Transverse colon (tissue), 4 donors: Measurements from ENCODE around the gene SH3GLB2. TPM values are rescaled to one million over a fixed set of nuclear protein-coding genes. Genes with fewer than 3 reads are reported as not detected.

ENCODE experiments used
- DNase-seq: peaks from one replicate; pipeline ENCODE4 v3.0.0-alpha.2; 2019
- H3K27ac ChIP-seq, 4 donors: fragments of 200-600 bp; sonication (generic); 2 replicates each; pipeline ENCODE4 v1.5.1; 2016 to 2018; ENCODE audit warnings: inconsistent platforms in 4 of 4
- H3K27me3 ChIP-seq: fragments of 200-600 bp; sonication (generic); 2 replicates; pipeline ENCODE4 v1.5.1; 2017; ENCODE audit warnings: inconsistent platforms
- H3K36me3 ChIP-seq, 4 donors: fragments of 200-600 bp; sonication (generic); 2 replicates each; pipeline ENCODE4 v1.5.1; 2017 to 2019; ENCODE audit warnings: inconsistent platforms in 4 of 4
- H3K4me1 ChIP-seq, 4 donors: fragments of 200-600 bp; sonication (generic); 2 replicates each; pipeline ENCODE4 v1.5.1; 2017 to 2020; ENCODE audit warnings: inconsistent platforms in 4 of 4
- H3K4me3 ChIP-seq, 4 donors: fragments of 200-600 bp; sonication (generic); 1 replicate in 1 of 4; 2 replicates in 3 of 4; pipeline versions ENCODE4 v1.5.1 to v1.6.1; 2017 to 2019; ENCODE audit warnings: inconsistent platforms in 4 of 4
- H3K9me3 ChIP-seq, 2 donors: fragments of 200-600 bp; sonication (generic); 2 replicates each; pipeline ENCODE4 v1.5.1; 2017 to 2019; ENCODE audit warnings: inconsistent platforms in 2 of 2
- EP300 ChIP-seq: sonication (generic); formaldehyde crosslinking; IDR thresholded peaks from one replicate; pipeline ENCODE4 v1.6.1; 2017; ENCODE audit warnings: antibody characterized with exemption, low read depth
- POLR2A ChIP-seq: fragments of 450-650 bp; IDR thresholded peaks from one replicate; pipeline ENCODE4 v1.6.1; 2016; ENCODE audit warnings: antibody characterized with exemption, mild to moderate bottlenecking, moderate library complexity
- POLR2AphosphoS5 ChIP-seq, 3 donors: sonication (generic); formaldehyde crosslinking; IDR thresholded peaks; one replicate each; pipeline ENCODE4 v1.6.1; 2016; ENCODE audit warnings: antibody characterized with exemption in 3 of 3
- WGBS, 2 donors: methylation state at CpG; one replicate each; pipeline ENCODE4 v1.1.5; 2018; ENCODE audit warnings: low coverage in 1 of 2; 5-methylcytosine and 5-hydroxymethylcytosine counted together
- in situ Hi-C, 4 donors: fragments of 200-750 bp; cut with MboI; loops; one replicate each; pipeline versions ENCODE4 v1.15.0 to v1.15.1; 2017; ENCODE audit warnings: low sequenced_read_pairs in 3 of 4, low pct_ligation_motif_present in 1 of 4, low pct_unique_long_range_greater_than_20kb in 1 of 4
- intact Hi-C: fragments of 100-400 bp; cut with DNase I; formaldehyde crosslinking; loops from one replicate; pipeline ENCODE4 v1.15.1; 2023; ENCODE audit warnings: low total_unique reads
- total RNA-seq, 4 donors: library from RNA; depleted of rRNA; stranded (reverse); fragments of >200 nt; gene quantifications; one replicate each; pipeline ENCODE4 v1.1.0, GENCODE V29; 2016
- TF ChIP-seq, protein P1 (sequence below), 5 experiments: fragments of 200-600 bp in 3 of 5; fragments of 450-650 bp in 2 of 5; sonication (generic) in 3 of 5; IDR thresholded peaks; 1 replicate in 2 of 5; 2 replicates in 3 of 5; pipeline ENCODE4 v1.5.1; 2016 to 2017; ENCODE audit warnings: antibody characterized with exemption in 5 of 5, inconsistent platforms in 3 of 5, mild to moderate bottlenecking in 2 of 5, moderate library complexity in 1 of 5

Gene SH3GLB2
- total RNA-seq, 4 donors from 2014 or later: 184 to 391 (median 224) TPM

DNA sequence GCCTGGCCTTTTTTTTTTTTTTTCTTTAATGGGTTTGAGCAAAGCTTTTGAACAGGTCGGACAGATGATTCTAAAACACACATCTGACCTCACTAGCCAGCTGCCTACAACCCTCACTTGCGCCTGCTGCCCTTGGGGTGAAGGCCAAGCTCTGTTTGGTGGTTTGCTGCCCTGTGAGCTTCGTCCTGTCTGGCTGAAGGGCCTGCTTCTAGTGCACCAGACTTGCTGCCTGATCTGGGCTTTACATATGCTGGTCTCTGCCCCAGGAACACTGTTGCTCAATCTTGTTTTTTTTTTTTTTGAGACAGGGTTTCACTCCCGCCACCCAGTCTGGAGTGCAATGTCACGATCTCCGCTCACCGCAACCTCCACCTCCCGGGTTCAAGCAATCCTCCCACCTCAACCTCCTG lies 36.4 kb upstream of the SH3GLB2 start:
- TF ChIP-seq, protein P1, sequence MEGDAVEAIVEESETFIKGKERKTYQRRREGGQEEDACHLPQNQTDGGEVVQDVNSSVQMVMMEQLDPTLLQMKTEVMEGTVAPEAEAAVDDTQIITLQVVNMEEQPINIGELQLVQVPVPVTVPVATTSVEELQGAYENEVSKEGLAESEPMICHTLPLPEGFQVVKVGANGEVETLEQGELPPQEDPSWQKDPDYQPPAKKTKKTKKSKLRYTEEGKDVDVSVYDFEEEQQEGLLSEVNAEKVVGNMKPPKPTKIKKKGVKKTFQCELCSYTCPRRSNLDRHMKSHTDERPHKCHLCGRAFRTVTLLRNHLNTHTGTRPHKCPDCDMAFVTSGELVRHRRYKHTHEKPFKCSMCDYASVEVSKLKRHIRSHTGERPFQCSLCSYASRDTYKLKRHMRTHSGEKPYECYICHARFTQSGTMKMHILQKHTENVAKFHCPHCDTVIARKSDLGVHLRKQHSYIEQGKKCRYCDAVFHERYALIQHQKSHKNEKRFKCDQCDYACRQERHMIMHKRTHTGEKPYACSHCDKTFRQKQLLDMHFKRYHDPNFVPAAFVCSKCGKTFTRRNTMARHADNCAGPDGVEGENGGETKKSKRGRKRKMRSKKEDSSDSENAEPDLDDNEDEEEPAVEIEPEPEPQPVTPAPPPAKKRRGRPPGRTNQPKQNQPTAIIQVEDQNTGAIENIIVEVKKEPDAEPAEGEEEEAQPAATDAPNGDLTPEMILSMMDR (IDR thresholded peaks at IDR 0.05): no peak
- TF ChIP-seq POLR2AphosphoS5 (IDR thresholded peaks at IDR 0.05) (no peak), EP300 (no peak), POLR2A (no peak)
- Histone ChIP-seq H3K27me3 (no peaks in the 10 kb centered on the region), H3K4me1 (peaks cover 0 to under 1% (median under 1%) of the 10 kb centered on the region in 4 donors), H3K4me3 (no peak overlapping the region), H3K36me3 (peaks cover 0 to 72% (median 29%) of the 10 kb centered on the region in 4 donors), H3K27ac (no peak overlapping the region), H3K9me3 (no peaks in the 10 kb centered on the region)
- 91 to 100% methylated on average over 2 to 7 of the region's 8 CpGs for WGBS, 2 donors
- intact Hi-C loops (no loop called here), in situ Hi-C loops (no loop called here)
- no peak for DNase-seq

DNA sequence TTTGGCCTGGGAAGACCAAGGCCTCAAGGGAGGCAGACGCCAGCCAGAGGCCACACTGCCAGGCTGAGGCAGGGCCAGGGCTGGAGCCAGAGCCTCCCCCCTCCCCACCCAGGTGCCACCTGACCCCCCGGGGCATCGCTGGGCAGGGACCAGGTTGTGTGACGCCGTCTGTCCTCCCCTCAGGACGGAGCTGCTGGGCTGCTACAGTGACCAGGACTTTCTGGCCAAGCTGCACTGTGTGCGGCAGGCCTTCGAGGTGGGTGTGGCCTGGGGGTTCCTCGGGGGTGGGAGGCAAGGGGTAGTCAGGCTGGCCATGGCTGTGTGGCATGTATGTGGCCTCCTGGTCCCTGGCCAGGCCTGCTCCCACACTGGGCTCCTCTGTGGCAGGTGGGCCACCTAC lies 34.9 kb upstream of the SH3GLB2 start:
- TF ChIP-seq POLR2A (no peak), EP300 (no peak), POLR2AphosphoS5 (IDR thresholded peaks at IDR 0.05) (no peak)
- TF ChIP-seq, protein P1 (IDR thresholded peaks at IDR 0.05): no peak
- no peak for DNase-seq
- intact Hi-C loops: no loop called here
- WGBS, 2 donors: 83% methylated on average over 3 of the region's 9 CpGs; no CpG with 5 or more reads in 1 of the 2 donors
- Histone ChIP-seq H3K27ac (no peak overlapping the region), H3K9me3 (no peaks in the 10 kb centered on the region), H3K4me1 (no peaks in the 10 kb centered on the region), H3K36me3 (peaks cover 0 to 69% (median 28%) of the 10 kb centered on the region in 4 donors), H3K27me3 (no peaks in the 10 kb centered on the region), H3K4me3 (no peak overlapping the region)
- in situ Hi-C loops: no loop called here

DNA sequence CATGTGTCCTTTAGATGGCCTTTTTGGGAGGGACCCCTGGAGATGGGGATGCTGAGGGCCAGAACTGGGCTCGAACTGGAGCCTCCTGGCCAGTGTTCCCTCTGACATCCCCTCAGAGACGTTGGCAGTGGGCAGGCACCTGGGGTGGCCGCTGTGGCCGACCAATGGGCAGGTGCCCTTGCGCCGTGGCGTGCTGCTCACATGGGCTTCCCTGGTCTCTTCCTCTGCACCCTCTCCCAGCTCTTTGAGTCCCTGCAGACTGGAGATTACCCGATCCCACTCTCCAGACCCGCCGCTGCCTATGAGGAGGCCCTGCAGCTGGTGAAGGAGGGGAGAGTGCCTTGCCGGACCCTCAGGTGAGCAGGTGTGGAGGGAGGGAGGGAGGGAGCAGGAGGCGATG lies 32.9 kb upstream of the SH3GLB2 start:
- WGBS, 2 donors: 83 to 93% methylated on average over 1 to 12 of the region's 12 CpGs
- no peaks in the 10 kb centered on the region for H3K9me3 ChIP-seq
- H3K4me3 ChIP-seq: no peak overlapping the region
- H3K36me3 ChIP-seq: peaks cover 0 to 69% (median 34%) of the 10 kb centered on the region in 4 donors
- no peak overlapping the region for H3K27ac ChIP-seq
- DNase-seq: no peak
- H3K27me3 ChIP-seq: no peaks in the 10 kb centered on the region
- TF ChIP-seq POLR2AphosphoS5 (IDR thresholded peaks at IDR 0.05) (no peak), POLR2A (no peak), EP300 (no peak)
- in situ Hi-C loops: no loop called here
- intact Hi-C loops: no loop called here
- H3K4me1 ChIP-seq: no peaks in the 10 kb centered on the region

DNA sequence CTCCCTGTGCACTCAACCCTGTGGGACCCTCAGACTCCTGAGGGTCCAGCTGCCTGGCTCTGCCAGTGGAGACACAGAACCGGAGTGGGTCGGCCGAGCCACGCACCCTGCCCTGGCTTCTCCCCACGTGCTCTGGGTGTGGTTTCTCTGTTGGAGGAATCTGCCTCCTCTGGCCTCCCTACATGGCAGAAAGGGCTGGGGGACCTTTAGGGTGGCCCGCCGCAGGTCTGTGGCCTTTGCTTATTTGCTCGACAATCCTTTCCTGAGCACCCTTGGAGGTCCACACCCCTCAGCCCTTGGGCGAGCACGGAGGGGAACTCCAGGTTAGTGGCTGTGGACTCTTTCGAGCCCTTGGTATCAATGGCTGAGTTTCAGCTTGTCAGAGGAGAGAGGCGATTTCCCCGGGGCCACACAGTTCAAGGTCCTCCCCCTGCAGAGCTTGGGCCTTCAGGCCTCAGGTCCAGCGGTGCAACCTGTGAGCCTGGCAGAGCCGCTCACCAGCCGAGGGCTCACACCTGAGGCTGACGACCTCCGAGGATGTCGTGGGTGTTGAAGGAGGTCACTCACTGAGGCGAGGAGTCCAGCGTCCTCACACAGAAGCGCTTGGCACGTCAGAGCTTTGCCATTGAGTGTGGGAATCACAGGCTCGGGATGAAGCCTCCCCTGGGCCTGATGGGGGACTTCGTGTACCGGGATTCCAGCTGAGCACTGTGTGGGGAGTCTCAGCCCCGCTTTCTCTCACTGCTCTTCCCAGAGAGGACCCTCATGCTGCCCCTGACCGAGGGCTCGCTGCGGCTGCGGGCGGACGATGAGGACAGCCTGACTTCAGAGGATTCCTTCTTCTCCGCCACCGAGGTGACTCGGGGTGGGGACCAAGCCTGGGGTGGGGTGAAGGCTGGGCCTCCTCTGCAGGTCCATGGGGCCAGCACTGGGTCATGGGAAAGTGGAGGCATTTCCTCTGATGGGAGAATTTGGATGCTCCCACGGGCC lies 32.0 kb upstream of the SH3GLB2 start:
- peaks cover 0 to 70% (median 34%) of the 10 kb centered on the region in 4 donors for H3K36me3 ChIP-seq

More for the DNA sequence above, 32.0 kb upstream of the SH3GLB2 start:
- TF ChIP-seq, protein P1 (IDR thresholded peaks at IDR 0.05): no peak
- TF ChIP-seq POLR2A (no peak), EP300 (no peak)
- 92% methylated on average over 37 of the region's 37 CpGs; no CpG with 5 or more reads in 1 of the 2 donors for WGBS, 2 donors
- intact Hi-C loops (no loop called here), in situ Hi-C loops (no loop called here)
- no peak for DNase-seq
- no peaks in the 10 kb centered on the region for H3K9me3 ChIP-seq
- no peaks in the 10 kb centered on the region for H3K27me3 ChIP-seq
- no peak overlapping the region for H3K27ac ChIP-seq
- H3K4me3 ChIP-seq: no peak overlapping the region
- H3K4me1 ChIP-seq: no peaks in the 10 kb centered on the region
